Upper lobe of left lung (tissue), 4 donors: ENCODE measurements around the gene KRT80.

Experiments used
- POLR2AphosphoS5 ChIP-seq, 2 donors: sonication (generic); formaldehyde crosslinking; IDR thresholded peaks; one replicate each; pipeline ENCODE4 v1.5.1; 2017; ENCODE audit warnings: antibody characterized with exemption in 2 of 2
- TF ChIP-seq, protein P1 (sequence below), 6 experiments: fragments of 450-650 bp in 4 of 6; fragments of 200-600 bp in 2 of 6; sonication (generic) in 2 of 6; IDR thresholded peaks; one replicate each; pipeline ENCODE4 v1.5.1; 2016 to 2019; ENCODE audit warnings: antibody characterized with exemption in 6 of 6

DNA sequence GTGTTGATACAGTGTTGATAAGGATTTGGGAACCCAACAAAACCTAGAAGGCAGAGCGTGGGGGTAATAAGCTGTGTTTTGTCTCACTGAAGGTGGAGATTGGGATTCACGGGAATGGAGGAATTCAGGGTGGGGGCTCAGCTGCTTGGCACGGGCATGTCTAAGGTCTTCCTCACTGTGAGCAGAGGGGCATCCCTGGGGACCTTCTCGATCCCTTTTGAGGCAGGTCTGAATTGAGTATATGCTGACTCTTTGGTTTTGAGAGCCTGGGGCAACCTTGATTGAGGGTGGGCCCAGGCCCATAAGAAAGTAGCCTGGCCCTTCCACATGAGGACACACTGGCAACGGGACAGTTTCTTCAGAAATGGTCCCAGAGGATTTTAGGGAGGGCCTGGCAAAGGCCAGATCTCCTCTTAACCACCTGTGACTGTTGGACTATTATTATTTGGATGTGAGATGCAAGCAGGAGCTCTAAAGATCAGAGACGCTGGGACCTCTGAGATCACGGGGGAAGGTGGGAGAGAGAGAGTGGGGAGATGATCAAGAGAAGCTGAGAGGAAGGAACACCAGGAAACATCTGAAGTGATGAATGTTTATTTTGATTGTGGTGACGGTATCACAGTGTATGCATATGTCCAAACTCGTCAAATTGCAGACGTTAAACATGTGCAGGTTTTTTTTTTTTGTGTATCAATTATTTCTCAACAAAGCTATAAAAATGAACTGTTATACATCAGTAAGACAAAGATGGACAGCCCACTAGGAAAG, 63.9 kb downstream of the KRT80 start:
- no peak for TF ChIP-seq POLR2AphosphoS5 (IDR thresholded peaks at IDR 0.05)
- TF ChIP-seq, protein P1, sequence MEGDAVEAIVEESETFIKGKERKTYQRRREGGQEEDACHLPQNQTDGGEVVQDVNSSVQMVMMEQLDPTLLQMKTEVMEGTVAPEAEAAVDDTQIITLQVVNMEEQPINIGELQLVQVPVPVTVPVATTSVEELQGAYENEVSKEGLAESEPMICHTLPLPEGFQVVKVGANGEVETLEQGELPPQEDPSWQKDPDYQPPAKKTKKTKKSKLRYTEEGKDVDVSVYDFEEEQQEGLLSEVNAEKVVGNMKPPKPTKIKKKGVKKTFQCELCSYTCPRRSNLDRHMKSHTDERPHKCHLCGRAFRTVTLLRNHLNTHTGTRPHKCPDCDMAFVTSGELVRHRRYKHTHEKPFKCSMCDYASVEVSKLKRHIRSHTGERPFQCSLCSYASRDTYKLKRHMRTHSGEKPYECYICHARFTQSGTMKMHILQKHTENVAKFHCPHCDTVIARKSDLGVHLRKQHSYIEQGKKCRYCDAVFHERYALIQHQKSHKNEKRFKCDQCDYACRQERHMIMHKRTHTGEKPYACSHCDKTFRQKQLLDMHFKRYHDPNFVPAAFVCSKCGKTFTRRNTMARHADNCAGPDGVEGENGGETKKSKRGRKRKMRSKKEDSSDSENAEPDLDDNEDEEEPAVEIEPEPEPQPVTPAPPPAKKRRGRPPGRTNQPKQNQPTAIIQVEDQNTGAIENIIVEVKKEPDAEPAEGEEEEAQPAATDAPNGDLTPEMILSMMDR (IDR thresholded peaks at IDR 0.05): no peak
